ENCODE measurements around the gene DTX1. TPM values are rescaled to one million over a fixed set of nuclear protein-coding genes. Genes with fewer than 3 reads are reported as not detected.
A peak's percentile ranks its signal among the peaks of the same experiment; 100 is the strongest.

The DTX1 gene
- total RNA-seq, 1 experiment from 2014 or later: 0.44 TPM

GRCh38 chr12:113056381-113056630, 224 bp upstream of the DTX1 start:
- ATAC-seq: peak; percentile 5; the same call in 1 of the 2 replicates
- intact Hi-C loops (cut with micrococcal nuclease; ENCODE audit: unreplicated experiment): no loop called here
- no peak for DNase-seq (ENCODE audit: low read depth, low spot score)
- ChIA-PET POLR2A (no interaction called here), CTCF (no interaction called here)
- TF ChIP-seq, protein P1, sequence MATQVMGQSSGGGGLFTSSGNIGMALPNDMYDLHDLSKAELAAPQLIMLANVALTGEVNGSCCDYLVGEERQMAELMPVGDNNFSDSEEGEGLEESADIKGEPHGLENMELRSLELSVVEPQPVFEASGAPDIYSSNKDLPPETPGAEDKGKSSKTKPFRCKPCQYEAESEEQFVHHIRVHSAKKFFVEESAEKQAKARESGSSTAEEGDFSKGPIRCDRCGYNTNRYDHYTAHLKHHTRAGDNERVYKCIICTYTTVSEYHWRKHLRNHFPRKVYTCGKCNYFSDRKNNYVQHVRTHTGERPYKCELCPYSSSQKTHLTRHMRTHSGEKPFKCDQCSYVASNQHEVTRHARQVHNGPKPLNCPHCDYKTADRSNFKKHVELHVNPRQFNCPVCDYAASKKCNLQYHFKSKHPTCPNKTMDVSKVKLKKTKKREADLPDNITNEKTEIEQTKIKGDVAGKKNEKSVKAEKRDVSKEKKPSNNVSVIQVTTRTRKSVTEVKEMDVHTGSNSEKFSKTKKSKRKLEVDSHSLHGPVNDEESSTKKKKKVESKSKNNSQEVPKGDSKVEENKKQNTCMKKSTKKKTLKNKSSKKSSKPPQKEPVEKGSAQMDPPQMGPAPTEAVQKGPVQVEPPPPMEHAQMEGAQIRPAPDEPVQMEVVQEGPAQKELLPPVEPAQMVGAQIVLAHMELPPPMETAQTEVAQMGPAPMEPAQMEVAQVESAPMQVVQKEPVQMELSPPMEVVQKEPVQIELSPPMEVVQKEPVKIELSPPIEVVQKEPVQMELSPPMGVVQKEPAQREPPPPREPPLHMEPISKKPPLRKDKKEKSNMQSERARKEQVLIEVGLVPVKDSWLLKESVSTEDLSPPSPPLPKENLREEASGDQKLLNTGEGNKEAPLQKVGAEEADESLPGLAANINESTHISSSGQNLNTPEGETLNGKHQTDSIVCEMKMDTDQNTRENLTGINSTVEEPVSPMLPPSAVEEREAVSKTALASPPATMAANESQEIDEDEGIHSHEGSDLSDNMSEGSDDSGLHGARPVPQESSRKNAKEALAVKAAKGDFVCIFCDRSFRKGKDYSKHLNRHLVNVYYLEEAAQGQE (IDR thresholded peaks at IDR 0.05; ENCODE audit: insufficient read depth in 1 of 2, low read depth in 2 of 2, low read length in 1 of 2): no peak
- TF ChIP-seq, protein P2, sequence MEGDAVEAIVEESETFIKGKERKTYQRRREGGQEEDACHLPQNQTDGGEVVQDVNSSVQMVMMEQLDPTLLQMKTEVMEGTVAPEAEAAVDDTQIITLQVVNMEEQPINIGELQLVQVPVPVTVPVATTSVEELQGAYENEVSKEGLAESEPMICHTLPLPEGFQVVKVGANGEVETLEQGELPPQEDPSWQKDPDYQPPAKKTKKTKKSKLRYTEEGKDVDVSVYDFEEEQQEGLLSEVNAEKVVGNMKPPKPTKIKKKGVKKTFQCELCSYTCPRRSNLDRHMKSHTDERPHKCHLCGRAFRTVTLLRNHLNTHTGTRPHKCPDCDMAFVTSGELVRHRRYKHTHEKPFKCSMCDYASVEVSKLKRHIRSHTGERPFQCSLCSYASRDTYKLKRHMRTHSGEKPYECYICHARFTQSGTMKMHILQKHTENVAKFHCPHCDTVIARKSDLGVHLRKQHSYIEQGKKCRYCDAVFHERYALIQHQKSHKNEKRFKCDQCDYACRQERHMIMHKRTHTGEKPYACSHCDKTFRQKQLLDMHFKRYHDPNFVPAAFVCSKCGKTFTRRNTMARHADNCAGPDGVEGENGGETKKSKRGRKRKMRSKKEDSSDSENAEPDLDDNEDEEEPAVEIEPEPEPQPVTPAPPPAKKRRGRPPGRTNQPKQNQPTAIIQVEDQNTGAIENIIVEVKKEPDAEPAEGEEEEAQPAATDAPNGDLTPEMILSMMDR (IDR thresholded peaks at IDR 0.05): no peak
- TF ChIP-seq TCF7L2 (IDR thresholded peaks at IDR 0.05; ENCODE audit: low read depth, low read length): no peak
- TF ChIP-seq POLR2AphosphoS5 (IDR thresholded peaks at IDR 0.05; ENCODE audit: low read depth, low read length): no peak
- no peak for TF ChIP-seq SIN3A (IDR thresholded peaks at IDR 0.05; ENCODE audit: borderline replicate concordance, insufficient read depth, low read depth, low read length)
- no peaks in the 10 kb centered on the region for H3K4me1 ChIP-seq (ENCODE audit: control insufficient read depth, insufficient read depth, low read length)
- in situ Hi-C loops (cut with HindIII; ENCODE audit: low pct_unique_long_range_greater_than_20kb, low sequenced_read_pairs): loop anchor here (25.0 kb wide), 1 partner anchor 106 kb away; no protein-coding TSS in a partner anchor
- no peaks in the 10 kb centered on the region for H3K9me3 ChIP-seq (ENCODE audit: control insufficient read depth, insufficient read depth, low read depth, low read length)
- no TSS peak for BruUV-seq (replicated peaks)
- H3K36me3 ChIP-seq (ENCODE audit: control insufficient read depth, insufficient read depth, low read length): no peaks in the 10 kb centered on the region
- H3K27ac ChIP-seq (ENCODE audit: low read length): no peak overlapping the region
- H3K27me3 ChIP-seq (ENCODE audit: control insufficient read depth, insufficient read depth, low read length): peaks cover 18% of the 10 kb centered on the region
- peak overlapping the region; percentile 31 to 32 for H3K4me3 ChIP-seq (ENCODE audit: low read depth in 2 of 2, low read length in 2 of 2)

DNA sequence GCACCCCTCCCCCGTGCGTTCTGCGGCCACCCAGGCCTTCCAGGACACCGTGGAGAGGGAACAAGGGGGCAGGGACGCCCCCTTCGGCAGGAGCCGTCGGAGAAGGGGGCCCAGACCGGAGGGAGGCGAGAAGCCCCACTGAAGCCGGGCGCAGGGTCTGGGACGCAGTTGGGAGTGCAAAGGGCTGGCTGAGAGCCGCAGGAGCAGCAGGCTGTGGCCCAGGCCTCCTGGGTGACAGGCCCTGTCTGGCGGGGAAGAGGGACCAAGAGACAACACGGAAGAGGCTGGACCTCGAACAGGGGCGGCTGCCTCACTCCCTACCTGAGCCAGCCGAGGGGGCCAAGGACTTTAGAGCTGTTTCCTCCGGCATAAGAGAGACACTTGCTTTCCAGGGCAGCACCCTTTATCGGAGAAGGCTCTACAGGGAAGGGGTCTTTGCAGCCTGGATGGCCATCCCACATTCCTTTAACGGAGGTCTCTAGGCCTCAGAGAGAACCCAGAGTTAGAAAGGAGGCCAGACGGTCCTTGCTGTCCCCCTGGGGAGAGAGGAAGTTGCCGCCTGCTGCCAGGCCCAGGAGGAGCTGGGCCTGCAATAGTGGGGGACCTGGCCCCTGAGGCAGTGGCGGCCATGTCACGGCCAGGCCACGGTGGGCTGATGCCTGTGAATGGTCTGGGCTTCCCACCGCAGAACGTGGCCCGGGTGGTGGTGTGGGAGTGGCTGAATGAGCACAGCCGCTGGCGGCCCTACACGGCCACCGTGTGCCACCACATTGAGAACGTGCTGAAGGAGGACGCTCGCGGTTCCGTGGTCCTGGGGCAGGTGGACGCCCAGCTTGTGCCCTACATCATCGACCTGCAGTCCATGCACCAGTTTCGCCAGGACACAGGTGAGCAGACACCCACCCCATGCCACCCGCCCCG, 1.3 kb downstream of the DTX1 start:
- CTCF ChIA-PET: no interaction called here
- H3K9me3 ChIP-seq (ENCODE audit: control insufficient read depth, insufficient read depth, low read depth, low read length): no peaks in the 10 kb centered on the region
- in situ Hi-C loops (cut with HindIII; ENCODE audit: low pct_unique_long_range_greater_than_20kb, low sequenced_read_pairs): loop anchor here (25.0 kb wide), 1 partner anchor 104 kb away; no protein-coding TSS in a partner anchor

More for the DNA sequence above, 1.3 kb downstream of the DTX1 start:
- intact Hi-C loops (cut with micrococcal nuclease; ENCODE audit: unreplicated experiment): no loop called here
- H3K4me1 ChIP-seq (ENCODE audit: control insufficient read depth, insufficient read depth, low read length): no peaks in the 10 kb centered on the region
- BruUV-seq (replicated peaks): no TSS peak
- ATAC-seq (no peak), DNase-seq (ENCODE audit: low read depth, low spot score) (no peak)
- TF ChIP-seq, protein P2 (IDR thresholded peaks at IDR 0.05): no peak
- TF ChIP-seq TCF7L2 (IDR thresholded peaks at IDR 0.05; ENCODE audit: low read depth, low read length) (no peak), POLR2AphosphoS5 (IDR thresholded peaks at IDR 0.05; ENCODE audit: low read depth, low read length) (no peak), SIN3A (IDR thresholded peaks at IDR 0.05; ENCODE audit: borderline replicate concordance, insufficient read depth, low read depth, low read length) (no peak)
- TF ChIP-seq, protein P1 (IDR thresholded peaks at IDR 0.05; ENCODE audit: insufficient read depth in 1 of 2, low read depth in 2 of 2, low read length in 1 of 2): no peak
- H3K4me3 ChIP-seq (ENCODE audit: low read depth in 2 of 2, low read length in 2 of 2): no peak overlapping the region
- H3K27ac ChIP-seq (ENCODE audit: low read length): no peak overlapping the region
- H3K27me3 ChIP-seq (ENCODE audit: control insufficient read depth, insufficient read depth, low read length): peaks cover 14% of the 10 kb centered on the region; the same call in 1 of the 2 replicates
- POLR2A ChIA-PET: no interaction called here
- no peaks in the 10 kb centered on the region for H3K36me3 ChIP-seq (ENCODE audit: control insufficient read depth, insufficient read depth, low read length)
